ENCODE measurements around the gene RRP8. TPM values are rescaled to one million over a fixed set of nuclear protein-coding genes. Genes with fewer than 3 reads are reported as not detected.

RRP8 gene
- total RNA-seq, 1 donor = 19.0 TPM

DNA sequence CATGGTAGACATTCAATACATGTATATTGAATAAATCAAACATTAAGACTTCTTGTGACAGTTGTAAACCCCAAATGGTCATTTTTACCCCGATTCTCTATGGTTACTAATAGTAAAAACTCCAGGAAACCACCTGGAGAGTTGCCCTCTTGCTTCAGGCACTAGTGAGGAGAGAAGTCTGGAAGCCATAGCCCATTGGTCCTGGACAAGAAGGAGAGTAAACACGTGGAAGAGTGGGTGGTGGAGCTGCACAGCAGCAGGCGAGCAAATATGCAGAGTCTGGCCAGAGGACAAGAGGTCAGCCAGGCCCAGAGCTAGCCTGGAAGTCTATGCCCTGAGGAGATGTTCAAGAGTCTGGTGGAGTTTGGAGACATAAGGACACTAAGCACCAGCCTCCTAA is 34.5 kb upstream of the RRP8 start:
- Histone ChIP-seq H3K9me3 (ENCODE audit: low read depth, low read length) (no peaks in the 10 kb centered on the region), H3K4me1 (ENCODE audit: insufficient read depth, low read length) (peaks cover 23% of the 10 kb centered on the region), H3K27me3 (ENCODE audit: insufficient read depth, low read length) (no peaks in the 10 kb centered on the region), H3K4me3 (ENCODE audit: low read length) (no peak overlapping the region)

DNA sequence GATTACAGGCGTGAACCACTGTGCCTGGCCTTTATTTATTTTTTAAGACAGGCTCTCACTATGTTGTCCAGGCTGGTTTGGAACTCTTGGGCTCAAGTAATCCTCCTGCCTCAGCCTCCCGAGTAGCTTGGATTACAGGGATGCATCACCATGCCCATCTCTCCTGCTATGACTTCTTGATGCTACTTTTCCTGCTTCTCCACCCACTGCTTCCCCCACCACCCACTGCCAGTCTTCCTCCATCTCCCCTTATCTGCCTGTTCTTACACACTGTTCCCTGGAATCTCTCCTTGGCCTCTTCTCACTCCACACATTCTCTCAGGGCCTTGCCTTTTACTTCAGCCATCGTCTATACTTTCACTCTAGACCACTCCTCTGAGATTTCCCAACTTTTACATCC is 33.1 kb upstream of the RRP8 start:
- no peak overlapping the region for H3K4me3 ChIP-seq (ENCODE audit: low read length)
- no peaks in the 10 kb centered on the region for H3K27me3 ChIP-seq (ENCODE audit: insufficient read depth, low read length)
- peaks cover 23% of the 10 kb centered on the region for H3K4me1 ChIP-seq (ENCODE audit: insufficient read depth, low read length)
- no peaks in the 10 kb centered on the region for H3K9me3 ChIP-seq (ENCODE audit: low read depth, low read length)

DNA sequence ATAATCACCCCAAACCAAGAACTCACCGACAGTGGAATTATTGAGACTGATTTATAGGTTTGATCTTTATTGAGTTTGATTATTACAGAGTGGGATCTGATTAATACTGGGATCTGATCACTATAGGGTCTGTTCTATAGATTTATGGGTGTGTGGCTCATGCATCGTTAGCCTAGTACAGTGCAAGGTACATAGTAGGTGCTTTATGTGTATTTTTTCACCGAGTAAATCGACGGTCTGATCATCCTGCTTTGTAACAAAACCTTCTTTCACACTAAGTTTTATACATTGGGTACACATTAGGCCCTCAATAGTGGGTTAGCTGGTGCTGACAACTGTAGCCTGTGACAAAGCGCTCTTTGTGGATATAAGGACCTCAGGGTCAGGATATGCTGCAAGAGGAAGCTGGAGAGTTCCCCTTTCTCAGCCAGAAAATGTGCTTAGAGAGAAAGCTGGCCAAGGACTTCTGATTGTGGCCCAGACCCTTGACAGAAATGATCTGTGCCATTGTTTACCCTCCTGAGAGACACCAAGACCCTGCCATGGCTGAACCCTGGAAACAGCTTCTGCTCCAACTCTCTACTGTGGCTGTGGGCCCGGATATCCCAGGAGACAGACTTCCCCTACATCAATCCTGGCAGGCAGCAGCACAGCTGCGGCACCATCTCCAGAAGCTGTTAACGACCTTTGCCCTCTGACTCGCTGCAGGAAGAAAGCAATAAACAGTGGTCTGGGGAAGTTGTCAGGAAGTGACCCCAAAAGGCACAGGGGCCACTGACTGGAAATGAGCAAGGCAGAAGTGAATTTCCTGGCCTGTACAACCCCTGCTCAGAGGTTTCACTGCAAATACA is 31.9 kb upstream of the RRP8 start:
- H3K9me3 ChIP-seq (ENCODE audit: low read depth, low read length) = no peaks in the 10 kb centered on the region
- H3K4me1 ChIP-seq (ENCODE audit: insufficient read depth, low read length) = peaks cover 23% of the 10 kb centered on the region
- no peaks in the 10 kb centered on the region for H3K27me3 ChIP-seq (ENCODE audit: insufficient read depth, low read length)
- no peak overlapping the region for H3K4me3 ChIP-seq (ENCODE audit: low read length)

DNA sequence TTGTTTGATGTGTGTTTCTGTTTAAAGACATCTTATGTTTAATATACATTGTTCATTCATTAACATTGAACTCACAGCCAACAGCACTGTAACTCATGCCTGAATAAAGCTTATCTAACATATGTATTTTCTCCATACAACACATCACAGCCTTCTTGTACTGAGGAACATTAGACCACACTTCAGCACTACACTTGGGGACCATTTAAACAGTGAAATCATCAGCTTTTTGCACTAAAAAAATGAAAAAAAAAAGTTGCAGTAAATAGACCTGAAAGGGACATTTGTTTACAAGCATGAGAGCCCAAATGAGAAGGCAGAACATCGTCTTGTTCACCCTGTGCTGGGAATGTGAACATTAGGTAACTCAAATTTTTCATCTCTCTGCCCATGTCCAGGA is 31.1 kb upstream of the RRP8 start:
- Histone ChIP-seq H3K27me3 (ENCODE audit: insufficient read depth, low read length) (no peaks in the 10 kb centered on the region), H3K9me3 (ENCODE audit: low read depth, low read length) (no peaks in the 10 kb centered on the region), H3K4me3 (ENCODE audit: low read length) (no peak overlapping the region), H3K4me1 (ENCODE audit: insufficient read depth, low read length) (peaks cover 23% of the 10 kb centered on the region)

DNA sequence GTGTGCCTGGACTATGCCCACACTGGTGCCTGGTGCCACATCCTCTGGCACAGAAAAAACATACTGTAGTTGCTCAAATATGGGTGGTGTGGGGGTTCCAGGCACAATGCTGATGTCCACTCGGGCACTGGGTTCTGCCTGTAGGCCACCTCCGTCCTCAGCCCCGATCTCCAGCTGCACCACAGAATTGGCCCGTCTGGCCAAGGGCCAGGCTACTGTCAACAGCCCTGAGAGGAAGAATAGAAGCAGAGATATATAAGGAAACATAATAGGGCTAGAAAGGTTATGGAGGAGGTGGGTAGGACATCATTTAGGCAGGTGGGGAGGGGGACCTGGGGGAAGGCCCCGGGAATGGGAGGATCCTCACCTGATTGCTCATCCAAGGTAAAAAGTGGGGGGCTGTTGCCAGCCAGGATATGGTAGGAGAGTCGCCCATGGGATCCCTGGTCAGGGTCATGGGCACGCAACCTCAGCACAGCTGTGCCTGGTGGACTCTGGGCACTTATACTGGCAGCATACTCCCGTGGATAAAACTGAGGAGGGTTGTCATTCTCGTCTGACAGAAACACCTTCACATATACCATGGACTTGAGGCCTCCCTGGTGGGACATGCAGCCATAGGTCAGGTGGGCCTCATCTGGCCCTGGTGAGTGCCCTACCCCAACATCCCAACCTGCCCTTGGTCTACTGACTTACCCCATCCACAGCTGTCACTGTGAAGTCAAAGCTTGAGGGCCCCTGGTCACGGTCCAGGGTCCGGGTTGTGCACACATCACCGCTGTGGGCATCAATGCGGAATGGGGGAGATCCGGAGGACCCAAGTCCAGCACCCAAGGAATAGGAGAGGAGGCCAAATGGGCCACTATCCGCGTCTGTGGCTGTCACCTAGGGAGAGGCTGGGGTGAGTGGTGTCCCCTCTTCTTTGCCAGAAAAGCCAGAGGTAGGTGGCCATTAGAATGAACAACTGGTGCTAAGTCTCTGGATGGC is 30.3 kb upstream of the RRP8 start:
- Histone ChIP-seq H3K4me3 (ENCODE audit: low read length) (no peak overlapping the region), H3K4me1 (ENCODE audit: insufficient read depth, low read length) (peaks cover 23% of the 10 kb centered on the region), H3K27me3 (ENCODE audit: insufficient read depth, low read length) (no peaks in the 10 kb centered on the region), H3K9me3 (ENCODE audit: low read depth, low read length) (no peaks in the 10 kb centered on the region)

DNA sequence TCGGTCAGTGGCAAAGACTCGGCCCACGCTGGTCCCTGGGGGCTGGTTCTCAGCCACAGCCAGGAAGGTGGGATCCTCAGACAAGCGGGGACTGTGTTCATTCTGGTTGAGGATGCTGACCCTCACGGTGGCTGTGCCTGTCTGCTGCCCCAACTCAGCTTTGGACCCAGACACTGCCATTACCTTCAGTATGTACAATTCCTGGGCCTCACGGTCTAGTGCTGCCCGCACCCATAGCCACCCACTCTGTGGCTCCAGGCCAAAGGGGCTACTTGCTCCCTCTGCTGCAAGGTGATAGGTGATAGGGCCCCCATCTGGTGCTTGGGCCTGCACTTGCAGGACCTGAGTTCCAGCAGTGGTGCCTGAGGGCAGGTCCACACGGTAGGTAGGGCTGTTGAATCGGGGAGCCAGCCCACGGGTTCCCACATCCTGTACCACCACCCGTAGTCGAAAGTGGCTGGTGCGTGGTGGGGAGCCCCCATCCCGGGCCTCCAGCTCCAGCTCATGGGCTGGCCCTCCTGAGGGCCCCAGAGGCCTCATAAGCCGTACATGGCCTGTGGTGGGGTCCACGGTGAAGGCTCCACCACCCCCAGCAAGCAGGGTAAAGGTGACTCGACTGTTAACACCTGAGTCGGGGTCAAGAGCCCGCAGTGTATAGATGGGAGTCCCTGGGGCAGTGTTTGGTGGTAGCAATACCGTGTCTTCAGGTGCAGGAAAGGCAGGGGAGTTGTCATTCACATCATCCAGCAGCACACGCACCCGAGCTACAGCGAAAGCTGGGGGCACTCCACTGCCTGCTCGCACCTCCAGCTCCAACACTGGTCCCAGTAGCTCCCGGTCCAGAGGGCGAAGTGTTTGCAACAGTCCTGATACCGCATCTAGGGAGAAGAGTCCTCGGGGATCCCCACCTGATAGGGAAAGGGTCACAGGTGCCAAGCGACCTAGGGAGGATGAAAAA is 29.0 kb upstream of the RRP8 start:
- H3K4me3 ChIP-seq (ENCODE audit: low read length) = no peak overlapping the region
- no peaks in the 10 kb centered on the region for H3K9me3 ChIP-seq (ENCODE audit: low read depth, low read length)
- H3K4me1 ChIP-seq (ENCODE audit: insufficient read depth, low read length) = peaks cover 26% of the 10 kb centered on the region
- H3K27me3 ChIP-seq (ENCODE audit: insufficient read depth, low read length) = no peaks in the 10 kb centered on the region

DNA sequence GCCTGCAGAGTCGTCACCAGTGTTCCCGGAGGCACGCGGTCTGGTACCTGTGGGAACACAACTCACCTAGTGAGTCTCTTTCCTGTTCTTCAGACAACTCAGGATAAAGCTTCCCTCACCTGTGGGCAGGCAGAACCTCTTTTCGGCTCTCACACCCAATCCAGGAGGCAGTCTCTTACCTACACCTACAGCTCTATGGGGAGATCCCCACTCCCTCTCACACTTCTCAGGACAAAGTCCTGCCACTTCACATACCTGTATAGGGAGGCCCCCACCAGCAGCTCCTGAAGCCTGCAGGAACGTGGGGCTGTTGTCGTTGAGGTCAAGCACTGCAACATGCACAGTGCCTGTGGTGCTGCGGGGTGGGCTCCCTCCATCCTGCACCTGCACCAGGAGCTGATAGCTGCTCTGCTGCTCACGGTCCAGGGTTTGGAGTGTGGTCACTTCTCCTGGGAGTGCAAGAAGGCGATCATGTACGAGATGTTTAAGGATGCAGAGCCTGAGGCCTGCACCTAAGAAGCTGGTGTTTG is 28.0 kb upstream of the RRP8 start:
- Histone ChIP-seq H3K9me3 (ENCODE audit: low read depth, low read length) (no peaks in the 10 kb centered on the region), H3K4me1 (ENCODE audit: insufficient read depth, low read length) (peaks cover 27% of the 10 kb centered on the region), H3K4me3 (ENCODE audit: low read length) (no peak overlapping the region), H3K27me3 (ENCODE audit: insufficient read depth, low read length) (no peaks in the 10 kb centered on the region)

DNA sequence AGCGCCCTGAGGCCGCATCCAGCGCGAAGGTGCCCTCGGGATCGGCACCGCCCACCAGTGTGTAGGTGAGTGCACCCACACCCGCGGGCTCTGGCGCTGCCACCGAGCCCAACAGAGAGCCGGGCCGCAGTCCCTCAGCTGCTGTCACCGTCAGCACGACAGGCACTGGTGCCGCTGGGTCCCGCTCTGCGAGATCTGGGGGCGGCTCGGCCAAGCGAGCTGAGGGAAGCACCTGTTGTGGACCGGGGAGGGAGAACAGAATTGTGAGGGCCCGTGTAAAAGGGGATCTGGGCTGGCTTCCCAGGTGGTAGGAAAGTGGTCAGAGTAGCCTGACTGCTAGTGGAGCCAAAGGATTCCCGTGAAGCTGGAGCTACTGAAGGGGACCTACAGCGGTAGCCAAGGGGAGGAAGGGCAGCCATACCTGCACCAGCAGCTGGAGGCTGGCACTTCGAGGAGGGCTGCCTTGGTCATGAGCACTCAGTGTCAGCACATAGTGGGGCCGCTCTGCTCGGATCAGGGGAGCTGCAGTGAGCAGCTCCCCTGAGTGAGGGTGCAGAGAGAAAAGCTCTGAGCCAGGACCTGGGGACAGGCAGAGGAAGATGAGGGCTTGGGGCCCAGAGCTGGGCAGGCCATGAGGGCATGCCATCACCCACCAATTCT is 27.3 kb upstream of the RRP8 start:
- no peaks in the 10 kb centered on the region for H3K9me3 ChIP-seq (ENCODE audit: low read depth, low read length)
- peaks cover 20% of the 10 kb centered on the region for H3K4me1 ChIP-seq (ENCODE audit: insufficient read depth, low read length)
- H3K27me3 ChIP-seq (ENCODE audit: insufficient read depth, low read length) = no peaks in the 10 kb centered on the region
- no peak overlapping the region for H3K4me3 ChIP-seq (ENCODE audit: low read length)

DNA sequence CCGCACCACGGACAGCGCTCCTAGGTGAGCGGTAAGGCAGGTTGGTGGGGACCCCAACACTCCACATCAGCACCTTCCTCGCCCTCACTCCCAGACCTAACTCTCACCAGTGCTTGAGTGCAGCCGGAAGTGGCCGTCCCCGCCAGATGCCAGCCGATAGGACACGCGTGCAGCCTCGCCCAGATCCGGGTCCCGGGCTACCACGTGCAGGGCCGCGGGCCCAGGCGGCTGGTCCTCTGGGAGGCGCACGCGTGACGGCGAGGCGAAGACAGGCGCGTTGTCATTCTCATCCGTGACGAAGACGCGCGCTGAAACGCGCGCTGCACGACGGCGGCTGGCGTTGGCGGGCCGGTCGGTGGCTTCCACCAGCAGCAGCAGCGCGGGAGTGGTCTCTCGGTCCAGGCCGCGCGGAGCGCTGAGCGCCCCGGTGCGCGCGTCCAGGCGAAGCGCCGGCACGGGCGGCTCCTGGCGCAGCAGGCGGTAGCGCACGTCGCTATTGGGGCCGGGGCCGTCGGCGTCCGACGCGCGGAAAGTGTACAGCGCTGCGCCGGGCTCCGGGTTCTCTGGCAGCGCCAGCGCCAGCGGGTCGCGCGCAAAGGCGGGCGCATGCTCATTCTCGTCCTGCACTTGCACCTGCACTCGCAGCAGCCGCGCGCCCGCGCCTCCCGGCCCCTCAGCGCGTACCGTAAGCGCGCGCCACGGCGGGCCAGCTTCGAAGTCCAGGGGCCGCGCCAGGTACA is 26.6 kb upstream of the RRP8 start:
- no peaks in the 10 kb centered on the region for H3K9me3 ChIP-seq (ENCODE audit: low read depth, low read length)
- no peaks in the 10 kb centered on the region for H3K27me3 ChIP-seq (ENCODE audit: insufficient read depth, low read length)
- H3K4me1 ChIP-seq (ENCODE audit: insufficient read depth, low read length) = peaks cover 13% of the 10 kb centered on the region
- H3K4me3 ChIP-seq (ENCODE audit: low read length) = no peak overlapping the region

DNA sequence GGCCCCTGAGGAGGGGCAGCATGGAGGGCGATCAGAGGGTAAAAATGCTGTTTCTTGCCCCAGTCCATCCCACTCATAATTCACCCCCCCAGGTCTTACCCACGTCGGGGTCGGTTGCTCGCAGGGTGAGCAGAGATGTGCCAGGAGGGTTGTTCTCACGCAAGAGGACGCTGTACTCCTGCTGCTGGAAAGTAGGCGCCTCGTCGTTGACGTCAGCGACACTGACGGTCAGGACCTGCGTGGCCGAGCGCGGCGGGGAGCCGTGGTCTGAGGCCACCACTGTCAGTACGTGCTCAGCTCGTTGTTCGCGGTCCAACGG is 26.1 kb upstream of the RRP8 start:
- Histone ChIP-seq H3K27me3 (ENCODE audit: insufficient read depth, low read length) (no peaks in the 10 kb centered on the region), H3K9me3 (ENCODE audit: low read depth, low read length) (no peaks in the 10 kb centered on the region)

DNA sequence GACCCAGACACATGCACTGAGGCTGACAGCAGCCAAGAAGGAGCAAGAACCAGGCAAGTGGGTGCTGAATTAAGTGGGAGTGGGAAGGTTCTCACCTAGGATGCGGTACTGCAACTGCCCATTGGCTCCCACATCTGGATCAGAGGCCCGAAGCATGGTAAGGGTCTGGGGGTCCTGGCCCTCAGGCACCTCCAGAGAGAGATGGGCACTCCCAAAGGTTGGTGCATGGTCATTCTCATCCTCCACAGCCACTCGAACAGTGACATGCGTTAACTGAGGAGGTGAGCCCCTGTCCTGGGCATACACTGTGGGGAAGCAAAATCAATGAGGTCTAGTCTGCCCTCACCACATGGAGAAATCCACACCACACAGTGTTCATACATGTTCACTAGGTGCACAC is 25.1 kb upstream of the RRP8 start:
- no peaks in the 10 kb centered on the region for H3K27me3 ChIP-seq (ENCODE audit: insufficient read depth, low read length)
- no peaks in the 10 kb centered on the region for H3K9me3 ChIP-seq (ENCODE audit: low read depth, low read length)
- H3K4me3 ChIP-seq (ENCODE audit: low read length) = no peak overlapping the region
- peaks cover 9% of the 10 kb centered on the region for H3K4me1 ChIP-seq (ENCODE audit: insufficient read depth, low read length)

More for the DNA sequence above, 26.1 kb upstream of the RRP8 start:
- Histone ChIP-seq H3K4me1 (ENCODE audit: insufficient read depth, low read length) (peaks cover 9% of the 10 kb centered on the region), H3K4me3 (ENCODE audit: low read length) (no peak overlapping the region)

DNA sequence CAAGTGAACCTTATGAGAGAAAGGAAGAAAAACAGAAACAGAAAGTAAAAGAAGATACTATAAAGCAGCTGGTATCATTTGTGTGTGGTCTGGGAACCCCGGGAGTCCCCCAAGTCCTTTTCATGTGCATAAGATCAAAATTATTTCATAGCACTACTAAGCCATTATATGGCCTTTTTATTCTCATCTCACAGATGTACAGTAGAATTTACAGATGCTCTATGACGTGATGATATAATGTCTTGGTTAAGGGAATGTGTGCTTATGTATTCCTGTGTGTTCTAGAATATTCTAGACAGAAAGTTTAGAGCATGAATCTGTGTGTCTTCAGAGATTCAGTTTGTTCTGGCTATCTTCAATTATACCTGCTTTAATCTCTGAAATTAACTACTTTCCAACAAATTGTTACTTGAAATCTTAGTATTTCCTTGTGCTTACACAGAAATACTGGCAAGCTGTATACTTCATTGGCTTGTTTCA is 24.4 kb upstream of the RRP8 start:
- no peaks in the 10 kb centered on the region for H3K27me3 ChIP-seq (ENCODE audit: insufficient read depth, low read length)
- H3K4me1 ChIP-seq (ENCODE audit: insufficient read depth, low read length) = peaks cover 9% of the 10 kb centered on the region
- no peaks in the 10 kb centered on the region for H3K9me3 ChIP-seq (ENCODE audit: low read depth, low read length)
- H3K4me3 ChIP-seq (ENCODE audit: low read length) = no peak overlapping the region

DNA sequence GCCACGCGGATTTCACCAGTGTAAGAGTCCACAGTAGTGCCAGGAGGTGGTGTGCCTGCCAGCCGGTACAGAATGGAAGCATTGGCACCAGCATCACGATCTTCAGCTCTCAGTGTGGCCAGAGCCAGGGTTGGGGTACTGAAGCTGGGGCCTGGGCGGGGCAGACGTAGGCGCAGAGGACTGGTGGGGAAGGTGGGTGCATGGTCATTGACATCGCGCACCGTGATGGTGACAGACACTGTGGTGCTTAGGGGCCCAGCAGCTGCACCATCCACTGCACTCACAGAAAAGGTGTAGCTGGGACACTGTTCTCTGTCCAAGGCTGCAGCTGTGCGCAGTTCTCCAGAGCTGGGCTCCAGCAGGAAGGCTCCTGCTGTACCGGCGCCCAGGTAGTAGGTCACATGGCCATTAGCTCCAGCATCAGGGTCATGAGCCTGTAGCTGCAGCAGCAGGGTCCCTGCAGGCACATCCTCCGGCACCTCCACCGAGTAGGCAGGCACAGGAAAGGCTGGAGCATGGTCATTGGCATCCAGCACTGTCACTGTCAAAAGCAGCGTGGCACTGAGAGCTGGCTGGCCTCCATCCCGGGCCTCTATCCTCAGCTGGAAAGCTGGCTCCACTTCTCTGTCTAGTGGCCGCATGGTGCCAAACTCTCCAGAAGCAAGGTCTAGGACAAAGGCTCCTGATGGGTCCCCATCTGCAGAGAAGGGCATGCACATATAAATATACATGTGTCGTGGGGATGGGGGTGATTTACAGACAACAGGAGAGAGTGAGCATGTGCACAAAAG is 23.8 kb upstream of the RRP8 start:
- Histone ChIP-seq H3K9me3 (ENCODE audit: low read depth, low read length) (no peaks in the 10 kb centered on the region), H3K27me3 (ENCODE audit: insufficient read depth, low read length) (no peaks in the 10 kb centered on the region), H3K4me1 (ENCODE audit: insufficient read depth, low read length) (peaks cover 9% of the 10 kb centered on the region), H3K4me3 (ENCODE audit: low read length) (no peak overlapping the region)
